BLaER1 treated with 17β-estradiol and CSF1 and Interleukin-3, amounts not matched to agents 10 nM and 100 nM (cell line): Measurements from ENCODE around the gene MCOLN1.

ENCODE experiments used
- H3K27ac ChIP-seq, 11 experiments: shearing (Covaris generic); formaldehyde crosslinking; 2 replicates each; pipeline ENCODE4 v1.8.1; 2022
- H3K27me3 ChIP-seq, 11 experiments: shearing (Covaris generic); formaldehyde crosslinking; 2 replicates each; pipeline ENCODE4 v1.8.1; 2022
- H3K36me3 ChIP-seq, 11 experiments: shearing (Covaris generic); formaldehyde crosslinking; 2 replicates each; pipeline ENCODE4 v1.8.1; 2022
- H3K4me1 ChIP-seq, 10 experiments: shearing (Covaris generic); formaldehyde crosslinking; 2 replicates each; pipeline ENCODE4 v1.8.1; 2022
- H3K4me2 ChIP-seq, 11 experiments: shearing (Covaris generic); formaldehyde crosslinking; 2 replicates each; pipeline ENCODE4 v1.8.1; 2022
- H3K4me3 ChIP-seq, 10 experiments: shearing (Covaris generic); formaldehyde crosslinking; 2 replicates each; pipeline ENCODE4 v1.8.1; 2022
- H3K9ac ChIP-seq, 11 experiments: shearing (Covaris generic); formaldehyde crosslinking; 2 replicates each; pipeline ENCODE4 v1.8.1; 2022
- H3K9me3 ChIP-seq, 11 experiments: shearing (Covaris generic); formaldehyde crosslinking; replicated peaks in 1 of 11; 2 replicates each; pipeline ENCODE4 v1.8.1; 2022
- H4K20me1 ChIP-seq, 11 experiments: shearing (Covaris generic); formaldehyde crosslinking; 2 replicates each; pipeline ENCODE4 v1.8.1; 2022
- Cebpa-rat ChIP-seq, 11 experiments: shearing (Covaris generic); IDR thresholded peaks; 2 replicates each; pipeline ENCODE4 v1.8.1; 2022

MCOLN1 gene

DNA sequence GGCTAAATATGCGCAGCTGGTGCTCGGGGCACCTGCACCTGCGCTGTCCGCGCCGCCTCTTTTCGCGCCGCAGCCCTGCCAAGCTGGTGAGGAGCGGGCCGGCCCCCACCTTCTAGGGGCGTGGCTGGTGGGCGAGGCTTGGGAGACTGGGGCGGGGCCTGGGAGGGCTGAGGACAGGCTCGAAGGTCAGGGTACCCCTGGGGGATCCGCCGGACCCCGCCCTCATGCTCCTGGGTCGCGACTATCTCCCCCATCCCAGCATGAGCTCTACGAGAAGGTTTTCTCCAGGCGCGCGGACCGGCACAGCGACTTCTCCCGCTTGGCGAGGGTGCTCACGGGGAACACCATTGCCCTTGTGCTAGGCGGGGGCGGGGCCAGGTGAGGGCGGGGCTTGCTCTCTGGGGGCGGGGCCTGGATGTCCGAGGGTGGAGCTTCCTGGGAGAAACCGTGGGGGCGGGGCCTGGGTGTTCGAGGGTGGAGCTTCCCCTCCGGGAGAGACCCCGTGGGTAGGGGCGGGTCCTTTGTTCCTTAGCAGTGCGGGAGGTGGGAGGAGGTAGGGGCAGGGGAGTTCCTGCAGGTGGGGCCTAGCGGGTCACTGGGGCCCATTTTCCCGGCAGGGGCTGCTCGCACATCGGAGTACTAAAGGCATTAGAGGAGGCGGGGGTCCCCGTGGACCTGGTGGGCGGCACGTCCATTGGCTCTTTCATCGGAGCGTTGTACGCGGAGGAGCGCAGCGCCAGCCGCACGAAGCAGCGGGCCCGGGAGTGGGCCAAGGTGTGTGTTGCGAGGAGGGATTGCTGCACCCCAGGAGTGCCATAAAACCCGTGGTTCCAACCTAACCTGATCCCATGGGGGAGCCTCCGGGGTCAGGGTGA, 32.8 kb downstream of the MCOLN1 start:
- Histone ChIP-seq H3K4me2 (no peak overlapping the region), H3K27me3 (no peaks in the 10 kb centered on the region), H4K20me1 (peaks cover 0 to 15% (median 0%) of the 10 kb centered on the region in 11 experiments; a peak in 4 of 22 replicates), H3K27ac (no peak overlapping the region), H3K36me3 (peaks cover 40 to 93% (median 71%) of the 10 kb centered on the region in 11 experiments), H3K4me1 (peaks cover 0 to 7% (median 0%) of the 10 kb centered on the region in 10 experiments; a peak in 1 of 20 replicates), H3K4me3 (no peak overlapping the region), H3K9me3 (peaks cover 0 to 11% (median 3%) of the 10 kb centered on the region in 11 experiments; a peak in 12 of 22 replicates), H3K9ac (no peak overlapping the region)
- TF ChIP-seq Cebpa-rat (IDR thresholded peaks at IDR 0.05): no peak

DNA sequence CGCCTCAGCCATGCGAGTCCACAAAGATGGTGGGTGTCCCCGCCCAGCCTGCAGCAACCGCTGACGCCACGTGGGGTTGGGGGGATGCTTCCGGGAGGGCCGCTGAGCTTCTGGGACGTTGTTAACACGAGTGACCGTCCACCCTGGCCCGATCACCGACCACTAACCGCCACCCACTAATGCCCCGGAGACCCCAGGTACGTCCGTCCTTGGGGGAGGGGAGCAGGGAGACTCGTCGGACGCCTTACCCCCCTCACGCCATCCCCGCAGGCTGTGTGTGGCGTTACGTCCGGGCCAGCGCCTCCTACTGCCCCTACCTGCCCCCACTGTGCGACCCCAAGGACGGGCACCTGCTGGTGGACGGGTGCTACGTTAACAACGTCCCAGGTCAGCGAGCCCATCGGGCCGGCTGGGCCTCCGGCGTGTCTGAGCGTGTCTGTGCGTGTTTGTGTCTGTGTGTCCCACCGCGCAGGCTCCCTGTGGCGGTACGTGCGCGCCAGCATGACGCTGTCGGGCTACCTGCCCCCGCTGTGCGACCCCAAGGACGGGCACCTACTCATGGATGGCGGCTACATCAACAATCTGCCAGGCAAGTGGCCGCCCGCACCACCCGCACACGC, 34.4 kb downstream of the MCOLN1 start:
- no peak overlapping the region for H3K4me2 ChIP-seq
- TF ChIP-seq Cebpa-rat (IDR thresholded peaks at IDR 0.05): no peak
- H3K4me3 ChIP-seq: no peak overlapping the region
- no peaks in the 10 kb centered on the region for H3K27me3 ChIP-seq
- no peak overlapping the region for H3K27ac ChIP-seq
- H3K4me1 ChIP-seq: peaks cover 0 to 7% (median 0%) of the 10 kb centered on the region in 10 experiments; a peak in 1 of 20 replicates
- peaks cover 0 to 15% (median 7%) of the 10 kb centered on the region in 11 experiments; a peak in 12 of 22 replicates for H3K9me3 ChIP-seq
- no peak overlapping the region for H3K9ac ChIP-seq
- H3K36me3 ChIP-seq: peaks cover 43 to 92% (median 71%) of the 10 kb centered on the region in 11 experiments
- H4K20me1 ChIP-seq: peaks cover 0 to 24% (median 0%) of the 10 kb centered on the region in 11 experiments; a peak in 5 of 22 replicates

DNA sequence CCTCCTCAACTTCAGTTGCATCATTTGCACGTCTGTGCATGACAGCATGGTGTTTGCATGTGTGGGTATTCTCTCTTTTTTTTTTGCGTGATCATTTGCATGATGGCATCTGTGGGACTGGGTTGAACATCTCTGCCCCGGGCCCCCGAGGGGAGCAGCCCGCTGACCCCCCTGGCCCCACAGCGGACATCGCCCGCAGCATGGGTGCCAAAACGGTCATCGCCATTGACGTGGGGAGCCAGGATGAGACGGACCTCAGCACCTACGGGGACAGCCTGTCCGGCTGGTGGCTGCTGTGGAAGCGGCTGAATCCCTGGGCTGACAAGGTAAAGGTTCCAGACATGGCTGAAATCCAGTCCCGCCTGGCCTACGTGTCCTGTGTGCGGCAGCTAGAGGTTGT, 36.2 kb downstream of the MCOLN1 start:
- H3K9me3 ChIP-seq: peaks cover 0 to 15% (median 7%) of the 10 kb centered on the region in 11 experiments; a peak in 12 of 22 replicates
- TF ChIP-seq Cebpa-rat (IDR thresholded peaks at IDR 0.05): no peak
- H4K20me1 ChIP-seq: peaks cover 0 to 29% (median 0%) of the 10 kb centered on the region in 11 experiments; a peak in 5 of 22 replicates
- H3K36me3 ChIP-seq: peaks cover 43 to 79% (median 67%) of the 10 kb centered on the region in 11 experiments
- H3K27me3 ChIP-seq: no peaks in the 10 kb centered on the region
- H3K9ac ChIP-seq: no peak overlapping the region
- no peak overlapping the region for H3K27ac ChIP-seq
- peaks cover 0 to 7% (median 0%) of the 10 kb centered on the region in 10 experiments; a peak in 1 of 20 replicates for H3K4me1 ChIP-seq
- no peak overlapping the region for H3K4me2 ChIP-seq
- no peak overlapping the region for H3K4me3 ChIP-seq

DNA sequence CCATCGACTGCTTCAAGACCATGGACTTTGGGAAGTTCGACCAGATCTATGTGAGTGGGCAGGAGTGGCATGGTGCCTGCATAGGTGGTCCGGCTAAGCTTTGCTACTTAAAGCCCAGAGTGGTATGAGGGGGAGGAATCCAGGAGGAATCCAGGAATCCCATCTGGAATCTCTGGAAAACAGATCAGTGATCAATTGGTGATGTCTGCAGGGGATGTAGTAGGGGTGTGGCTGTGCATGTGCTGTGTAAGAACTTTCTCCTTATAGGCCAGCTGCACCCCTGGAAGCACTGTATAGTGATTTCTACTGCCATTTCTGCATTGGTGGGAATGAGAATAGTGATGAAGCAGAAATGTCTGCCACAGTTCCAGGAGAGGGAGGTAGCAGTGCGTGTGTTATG, 36.7 kb downstream of the MCOLN1 start:
- H3K4me3 ChIP-seq: no peak overlapping the region
- H4K20me1 ChIP-seq: peaks cover 0 to 29% (median 0%) of the 10 kb centered on the region in 11 experiments; a peak in 5 of 22 replicates
- no peak for TF ChIP-seq Cebpa-rat (IDR thresholded peaks at IDR 0.05)
- no peak overlapping the region for H3K4me2 ChIP-seq
- no peaks in the 10 kb centered on the region for H3K27me3 ChIP-seq
- H3K4me1 ChIP-seq: peaks cover 0 to 7% (median 0%) of the 10 kb centered on the region in 10 experiments; a peak in 1 of 20 replicates
- no peak overlapping the region for H3K27ac ChIP-seq
- peaks cover 0 to 15% (median 7%) of the 10 kb centered on the region in 11 experiments; a peak in 12 of 22 replicates for H3K9me3 ChIP-seq
- H3K36me3 ChIP-seq: peaks cover 43 to 76% (median 67%) of the 10 kb centered on the region in 11 experiments
- H3K9ac ChIP-seq: no peak overlapping the region

DNA sequence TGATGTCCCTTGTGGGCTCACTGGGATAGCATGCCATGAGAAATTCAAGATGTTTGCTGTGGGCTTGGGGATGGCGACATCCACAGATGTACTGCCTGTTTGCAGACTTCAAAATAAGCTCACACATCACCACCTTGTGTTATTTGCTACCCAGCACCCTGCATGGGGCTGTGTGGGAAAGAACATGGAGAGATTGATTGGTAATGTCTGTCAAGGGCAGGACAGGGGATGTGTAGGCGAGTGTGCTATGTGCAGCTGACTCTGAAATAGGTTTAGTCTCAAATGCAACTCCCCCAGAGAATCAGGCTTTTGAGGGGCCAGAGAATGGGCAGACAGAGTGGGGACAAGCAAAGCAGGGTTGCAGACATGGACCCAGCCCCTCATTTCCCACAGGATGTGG, 37.8 kb downstream of the MCOLN1 start:
- no peak for TF ChIP-seq Cebpa-rat (IDR thresholded peaks at IDR 0.05)

DNA sequence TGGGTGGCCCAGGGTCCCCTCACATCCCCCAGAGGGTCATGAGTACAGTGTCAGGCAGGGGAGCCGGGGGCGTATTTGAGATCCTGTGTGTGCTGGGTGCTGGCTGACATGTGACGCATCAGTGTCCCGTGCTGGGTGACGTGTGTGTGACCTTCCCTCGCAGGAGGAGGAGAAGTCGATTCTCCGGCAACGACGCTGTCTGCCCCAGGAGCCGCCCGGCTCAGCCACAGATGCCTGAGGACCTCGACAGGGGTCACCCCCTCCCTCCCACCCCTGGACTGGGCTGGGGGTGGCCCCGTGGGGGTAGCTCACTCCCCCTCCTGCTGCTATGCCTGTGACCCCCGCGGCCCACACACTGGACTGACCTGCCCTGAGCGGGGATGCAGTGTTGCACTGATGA, 38.9 kb downstream of the MCOLN1 start:
- peaks cover 31 to 56% (median 47%) of the 10 kb centered on the region in 11 experiments for H3K36me3 ChIP-seq
- no peak overlapping the region for H3K27ac ChIP-seq
- H4K20me1 ChIP-seq: peaks cover 0 to 29% (median 0%) of the 10 kb centered on the region in 11 experiments; a peak in 5 of 22 replicates
- TF ChIP-seq Cebpa-rat (IDR thresholded peaks at IDR 0.05): no peak
- H3K9me3 ChIP-seq: peaks cover 0 to 7% (median 6%) of the 10 kb centered on the region in 11 experiments; a peak in 11 of 22 replicates
- no peaks in the 10 kb centered on the region for H3K27me3 ChIP-seq
- H3K4me3 ChIP-seq: no peak overlapping the region
- H3K4me2 ChIP-seq: no peak overlapping the region
- H3K4me1 ChIP-seq: peaks cover 0 to 7% (median 0%) of the 10 kb centered on the region in 10 experiments; a peak in 1 of 20 replicates
- no peak overlapping the region for H3K9ac ChIP-seq

More for the DNA sequence above, 37.8 kb downstream of the MCOLN1 start:
- peaks cover 0 to 7% (median 0%) of the 10 kb centered on the region in 10 experiments; a peak in 1 of 20 replicates for H3K4me1 ChIP-seq
- H3K27me3 ChIP-seq: no peaks in the 10 kb centered on the region
- H3K9ac ChIP-seq: no peak overlapping the region
- H3K27ac ChIP-seq: no peak overlapping the region
- H3K4me2 ChIP-seq: no peak overlapping the region
- H4K20me1 ChIP-seq: peaks cover 0 to 29% (median 0%) of the 10 kb centered on the region in 11 experiments; a peak in 5 of 22 replicates
- peaks cover 38 to 66% (median 57%) of the 10 kb centered on the region in 11 experiments for H3K36me3 ChIP-seq
- no peak overlapping the region for H3K4me3 ChIP-seq
- H3K9me3 ChIP-seq: peaks cover 0 to 7% (median 6%) of the 10 kb centered on the region in 11 experiments; a peak in 11 of 22 replicates

DNA sequence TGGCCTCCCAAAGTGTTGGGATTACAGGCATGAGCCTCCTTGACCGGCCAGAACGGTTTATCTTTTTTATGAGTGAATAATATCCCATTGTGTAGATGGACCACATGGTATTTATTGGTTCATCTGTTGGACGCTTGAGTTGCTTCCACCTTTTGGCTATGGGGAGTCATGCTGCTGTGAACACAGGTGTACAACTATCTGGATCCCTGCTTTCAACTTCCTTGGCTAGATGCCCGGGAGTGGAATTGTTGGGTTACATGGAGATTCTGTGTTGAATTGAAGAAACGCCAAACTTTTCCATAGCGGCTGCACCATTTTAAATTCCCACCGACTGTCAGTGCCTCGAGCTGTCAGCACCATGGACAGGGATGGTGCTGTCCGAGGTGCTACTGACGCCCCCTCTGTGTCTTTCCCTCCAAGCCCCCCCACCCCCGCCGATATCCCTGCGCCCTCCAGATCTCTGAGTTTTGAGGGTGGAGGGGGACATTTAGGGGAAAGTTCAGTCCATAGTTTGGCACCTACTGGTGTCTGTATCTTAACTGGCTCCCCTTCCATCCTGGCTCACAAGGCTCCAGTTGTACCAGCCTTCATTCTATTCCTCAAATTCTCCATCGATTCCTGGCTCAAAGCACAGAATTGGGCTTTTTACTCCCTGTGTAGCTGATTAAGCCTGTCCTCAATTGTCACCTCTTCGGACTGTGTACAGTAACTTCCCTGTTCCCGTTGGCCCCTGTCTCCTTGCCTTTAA, 40.4 kb downstream of the MCOLN1 start:
- no peak for TF ChIP-seq Cebpa-rat (IDR thresholded peaks at IDR 0.05)
- Histone ChIP-seq H3K36me3 (peaks cover 18 to 41% (median 33%) of the 10 kb centered on the region in 11 experiments), H3K4me3 (no peak overlapping the region), H3K4me1 (peaks cover 0 to 7% (median 0%) of the 10 kb centered on the region in 10 experiments; a peak in 1 of 20 replicates), H3K4me2 (no peak overlapping the region), H4K20me1 (peaks cover 0 to 29% (median 0%) of the 10 kb centered on the region in 11 experiments; a peak in 5 of 22 replicates), H3K9ac (no peak overlapping the region), H3K9me3 (peaks cover 0 to 7% (median 6%) of the 10 kb centered on the region in 11 experiments; a peak in 11 of 22 replicates), H3K27ac (no peak overlapping the region), H3K27me3 (no peaks in the 10 kb centered on the region)

DNA sequence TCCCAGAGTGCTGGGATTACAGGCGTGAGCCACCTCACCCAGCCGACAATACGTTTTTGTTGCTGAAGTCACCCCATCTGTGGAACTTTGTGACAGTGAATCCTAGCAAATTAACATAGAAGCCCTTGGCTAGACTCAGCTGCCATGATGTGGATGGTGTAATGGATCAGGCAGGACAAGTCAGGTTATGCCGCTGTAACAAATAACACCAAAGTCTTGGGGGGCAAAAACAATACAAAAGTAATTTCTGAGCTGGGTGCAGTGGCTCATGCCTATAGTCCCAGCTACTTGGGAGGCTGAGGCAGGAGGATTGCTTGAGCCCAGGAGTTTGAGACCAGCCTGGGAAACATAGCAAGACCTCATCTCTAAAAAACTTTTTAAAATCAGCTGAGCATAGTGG, 42.4 kb downstream of the MCOLN1 start:
- no peaks in the 10 kb centered on the region for H3K4me1 ChIP-seq
- TF ChIP-seq Cebpa-rat (IDR thresholded peaks at IDR 0.05): no peak
- no peak overlapping the region for H3K4me2 ChIP-seq
- H3K9ac ChIP-seq: no peak overlapping the region
- H4K20me1 ChIP-seq: peaks cover 0 to 23% (median 0%) of the 10 kb centered on the region in 11 experiments; a peak in 5 of 22 replicates
- H3K36me3 ChIP-seq: peaks cover 6 to 21% (median 14%) of the 10 kb centered on the region in 11 experiments; a peak in 19 of 22 replicates
- H3K4me3 ChIP-seq: no peak overlapping the region
- H3K27me3 ChIP-seq: no peaks in the 10 kb centered on the region
- peaks cover 0 to 7% (median 6%) of the 10 kb centered on the region in 11 experiments; a peak in 11 of 22 replicates for H3K9me3 ChIP-seq
- H3K27ac ChIP-seq: no peak overlapping the region
